Keratinocyte (primary cell): ENCODE results near the gene C1orf122. TPM values are rescaled to one million over a fixed set of nuclear protein-coding genes. Genes with fewer than 3 reads are reported as not detected.

Experiments used
- DNase-seq: peaks from one replicate; pipeline ENCODE4 v3.0.0-alpha.2; 2011; ENCODE audit warnings: low read depth, missing footprints, low spot score
- FAIRE-seq: peaks from 2 replicates; lab custom pipeline; 2011; peaks lifted over from hg19 to GRCh38; lab: Jason Lieb, UNC
- H2AFZ ChIP-seq: 2 replicates; pipeline ENCODE4 v1.6.0; 2012; ENCODE audit warnings: low read length, control low read depth, inconsistent platforms; ENCODE audit not compliant: control insufficient read depth
- H3K27ac ChIP-seq: 2 replicates; pipeline ENCODE4 v1.5.1; 2011; ENCODE audit warnings: low read length; ENCODE audit not compliant: control insufficient read depth, insufficient read depth
- H3K27me3 ChIP-seq: 3 replicates; pipeline ENCODE4 v1.6.0; 2011; ENCODE audit warnings: low read length; ENCODE audit not compliant: control insufficient read depth, insufficient read depth; ENCODE audit errors: extremely low read depth
- H3K36me3 ChIP-seq, 2 experiments: 2 replicates in 1 of 2; 3 replicates in 1 of 2; pipeline ENCODE4 v1.5.1; 2011; ENCODE audit warnings: low read length in 2 of 2, mild to moderate bottlenecking in 1 of 2; ENCODE audit not compliant: control insufficient read depth in 2 of 2, insufficient read depth in 2 of 2; ENCODE audit errors: extremely low read depth in 1 of 2
- H3K4me1 ChIP-seq: 3 replicates; pipeline ENCODE4 v1.5.1; 2011; ENCODE audit warnings: low read length; ENCODE audit not compliant: control insufficient read depth, insufficient read depth; ENCODE audit errors: extremely low read depth
- H3K4me2 ChIP-seq: 3 replicates; pipeline ENCODE4 v1.6.0; 2011; ENCODE audit warnings: low read depth, low read length; ENCODE audit not compliant: control insufficient read depth, insufficient read depth; ENCODE audit errors: extremely low read depth
- H3K4me3 ChIP-seq, 3 experiments: fragments of 200-600 bp in 1 of 3; sonication (generic) in 1 of 3; 2 replicates in 2 of 3; 3 replicates in 1 of 3; pipeline ENCODE4 v1.5.1; 2011 to 2016; ENCODE audit warnings: low read length in 3 of 3, mild to moderate bottlenecking in 3 of 3, control low read depth in 2 of 3, inconsistent platforms in 1 of 3, low read depth in 1 of 3, mixed read lengths in 1 of 3, mixed run types in 1 of 3, moderate library complexity in 1 of 3; ENCODE audit not compliant: control insufficient read depth in 2 of 3, insufficient read depth in 2 of 3; ENCODE audit errors: extremely low read depth in 1 of 3
- H3K79me2 ChIP-seq: 2 replicates; pipeline ENCODE4 v1.6.0; 2012; ENCODE audit warnings: low read length; ENCODE audit not compliant: control insufficient read depth, insufficient read depth
- H3K9ac ChIP-seq: 3 replicates; pipeline ENCODE4 v1.6.0; 2011; ENCODE audit warnings: low read length; ENCODE audit not compliant: control insufficient read depth, insufficient read depth; ENCODE audit errors: extremely low read depth
- H3K9me1 ChIP-seq: 3 replicates; pipeline ENCODE4 v1.6.0; 2011; ENCODE audit warnings: low read length; ENCODE audit not compliant: control insufficient read depth, insufficient read depth; ENCODE audit errors: extremely low read depth
- H3K9me3 ChIP-seq: 2 replicates; pipeline ENCODE4 v1.5.1; 2012; ENCODE audit warnings: low read depth, low read length; ENCODE audit not compliant: control insufficient read depth
- H4K20me1 ChIP-seq: 3 replicates; pipeline ENCODE4 v1.6.0; 2011; ENCODE audit warnings: low read length; ENCODE audit not compliant: control insufficient read depth, insufficient read depth; ENCODE audit errors: extremely low read depth
- EZH2 ChIP-seq: IDR thresholded peaks from one replicate; pipeline ENCODE4 v1.6.1; 2012; ENCODE audit warnings: inconsistent platforms, mild to moderate bottlenecking, low read length, moderate library complexity
- dilution Hi-C: fragments of 300-500 bp; cut with MboI; formaldehyde crosslinking; loops from one replicate; pipeline ENCODE4 v1.7.0; 2020; ENCODE audit warnings: low sequenced_read_pairs; ENCODE audit not compliant: extremely low pct_ligation_motif_present
- polyA plus RNA-seq, 5 experiments: library from polyadenylated mRNA; depleted of rRNA in 3 of 5; stranded (reverse) in 3 of 5; stranded (forward) in 1 of 5; unstranded in 1 of 5; fragments of >200 nt; gene quantifications; 1 replicate in 1 of 5; 2 replicates in 3 of 5; 3 replicates in 1 of 5; pipeline versions ENCODE4 v1.2.1 to v1.2.3, GENCODE V29; 2011 to 2012; ENCODE audit warnings: missing spikeins in 2 of 5, low read depth in 1 of 5, low replicate concordance in 1 of 5
- TF ChIP-seq, protein P1 (sequence below), 3 experiments: IDR thresholded peaks in 1 of 3; conservative IDR thresholded peaks in 1 of 3; optimal IDR thresholded peaks in 1 of 3; 2 replicates in 2 of 3; 3 replicates in 1 of 3; pipeline versions ENCODE3 to v1.5.1; 2011; ENCODE audit warnings: low read length in 3 of 3, mild to moderate bottlenecking in 3 of 3, moderate library complexity in 2 of 3, control low read depth in 1 of 3, inconsistent platforms in 1 of 3; ENCODE audit not compliant: insufficient read depth in 2 of 3; ENCODE audit errors: extremely low read depth in 1 of 3

Gene C1orf122
- polyA plus RNA-seq, 1 donor (not counting 4 experiments of a cell fraction or from before 2014, with no cell fraction given): 25.8 TPM

DNA sequence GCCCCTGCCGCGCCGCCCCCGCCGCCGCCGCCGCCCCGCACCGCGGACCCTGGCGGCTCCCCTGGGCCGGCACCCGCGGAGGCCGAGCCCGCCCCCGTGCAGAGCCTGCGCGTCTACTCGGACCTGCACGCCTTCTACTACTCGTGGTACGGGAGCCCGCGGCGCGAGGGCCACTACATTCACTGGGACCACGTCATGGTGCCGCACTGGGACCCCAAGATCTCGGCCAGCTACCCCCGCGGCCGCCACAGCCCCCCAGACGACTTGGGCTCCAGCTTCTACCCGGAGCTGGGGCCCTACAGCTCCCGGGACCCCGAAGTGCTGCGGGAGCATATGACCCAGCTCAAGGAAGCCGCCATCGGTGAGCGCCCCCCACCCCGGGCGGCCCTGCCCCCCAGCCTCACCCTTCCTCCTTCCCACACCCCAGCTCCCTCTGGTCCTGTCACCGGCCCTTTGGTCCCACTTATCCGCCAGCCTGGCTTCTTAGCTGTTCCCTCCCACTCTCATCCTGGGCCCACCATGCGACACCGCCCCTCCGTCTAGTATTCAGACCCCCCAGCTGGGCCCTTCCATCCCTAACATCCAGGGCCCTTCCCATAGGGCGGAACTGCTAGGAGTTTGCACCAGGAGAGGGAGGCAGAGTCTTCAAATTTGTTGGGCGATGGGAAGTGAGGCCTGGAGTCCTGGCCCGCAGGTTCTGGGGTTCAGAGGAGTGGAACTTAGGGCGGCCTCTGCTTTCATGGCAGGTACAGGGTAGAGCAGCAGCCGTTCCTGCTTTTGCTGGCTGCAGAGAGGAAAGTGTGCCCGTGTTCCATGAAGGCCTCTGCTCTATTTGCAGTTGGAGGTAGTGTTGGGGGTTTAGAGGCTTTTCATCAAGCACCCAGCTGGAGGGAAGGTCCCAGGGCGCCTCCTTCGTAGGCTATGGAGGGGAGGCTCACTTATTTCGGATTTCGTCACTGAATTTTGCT, 12.9 kb upstream of the C1orf122 start:
- H3K4me1 ChIP-seq: no peaks in the 10 kb centered on the region
- H3K9me3 ChIP-seq: no peaks in the 10 kb centered on the region
- dilution Hi-C loops: no loop called here
- no peak overlapping the region for H2AFZ ChIP-seq
- H3K79me2 ChIP-seq: no peaks in the 10 kb centered on the region
- H4K20me1 ChIP-seq: peaks cover 2% of the 10 kb centered on the region
- no peak for DNase-seq
- H3K9ac ChIP-seq: no peak overlapping the region
- no peaks in the 10 kb centered on the region for H3K36me3 ChIP-seq
- TF ChIP-seq, protein P1, sequence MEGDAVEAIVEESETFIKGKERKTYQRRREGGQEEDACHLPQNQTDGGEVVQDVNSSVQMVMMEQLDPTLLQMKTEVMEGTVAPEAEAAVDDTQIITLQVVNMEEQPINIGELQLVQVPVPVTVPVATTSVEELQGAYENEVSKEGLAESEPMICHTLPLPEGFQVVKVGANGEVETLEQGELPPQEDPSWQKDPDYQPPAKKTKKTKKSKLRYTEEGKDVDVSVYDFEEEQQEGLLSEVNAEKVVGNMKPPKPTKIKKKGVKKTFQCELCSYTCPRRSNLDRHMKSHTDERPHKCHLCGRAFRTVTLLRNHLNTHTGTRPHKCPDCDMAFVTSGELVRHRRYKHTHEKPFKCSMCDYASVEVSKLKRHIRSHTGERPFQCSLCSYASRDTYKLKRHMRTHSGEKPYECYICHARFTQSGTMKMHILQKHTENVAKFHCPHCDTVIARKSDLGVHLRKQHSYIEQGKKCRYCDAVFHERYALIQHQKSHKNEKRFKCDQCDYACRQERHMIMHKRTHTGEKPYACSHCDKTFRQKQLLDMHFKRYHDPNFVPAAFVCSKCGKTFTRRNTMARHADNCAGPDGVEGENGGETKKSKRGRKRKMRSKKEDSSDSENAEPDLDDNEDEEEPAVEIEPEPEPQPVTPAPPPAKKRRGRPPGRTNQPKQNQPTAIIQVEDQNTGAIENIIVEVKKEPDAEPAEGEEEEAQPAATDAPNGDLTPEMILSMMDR (optimal IDR thresholded peaks at IDR 0.05 in 1 of 3, IDR thresholded peaks at IDR 0.05 in 1 of 3, conservative IDR thresholded peaks at IDR 0.05 in 1 of 3; ENCODE audit: extremely low read depth in 1 of 3, insufficient read depth in 2 of 3, low read length in 3 of 3): no peak
- peak; percentile 21 for TF ChIP-seq EZH2
- no peak overlapping the region for H3K4me3 ChIP-seq
- peak overlapping the region; percentile 27 for H3K4me2 ChIP-seq
- no peak overlapping the region for H3K27ac ChIP-seq
- H3K9me1 ChIP-seq: no peaks in the 10 kb centered on the region
- peaks cover 25% of the 10 kb centered on the region for H3K27me3 ChIP-seq
- FAIRE-seq: no peak

DNA sequence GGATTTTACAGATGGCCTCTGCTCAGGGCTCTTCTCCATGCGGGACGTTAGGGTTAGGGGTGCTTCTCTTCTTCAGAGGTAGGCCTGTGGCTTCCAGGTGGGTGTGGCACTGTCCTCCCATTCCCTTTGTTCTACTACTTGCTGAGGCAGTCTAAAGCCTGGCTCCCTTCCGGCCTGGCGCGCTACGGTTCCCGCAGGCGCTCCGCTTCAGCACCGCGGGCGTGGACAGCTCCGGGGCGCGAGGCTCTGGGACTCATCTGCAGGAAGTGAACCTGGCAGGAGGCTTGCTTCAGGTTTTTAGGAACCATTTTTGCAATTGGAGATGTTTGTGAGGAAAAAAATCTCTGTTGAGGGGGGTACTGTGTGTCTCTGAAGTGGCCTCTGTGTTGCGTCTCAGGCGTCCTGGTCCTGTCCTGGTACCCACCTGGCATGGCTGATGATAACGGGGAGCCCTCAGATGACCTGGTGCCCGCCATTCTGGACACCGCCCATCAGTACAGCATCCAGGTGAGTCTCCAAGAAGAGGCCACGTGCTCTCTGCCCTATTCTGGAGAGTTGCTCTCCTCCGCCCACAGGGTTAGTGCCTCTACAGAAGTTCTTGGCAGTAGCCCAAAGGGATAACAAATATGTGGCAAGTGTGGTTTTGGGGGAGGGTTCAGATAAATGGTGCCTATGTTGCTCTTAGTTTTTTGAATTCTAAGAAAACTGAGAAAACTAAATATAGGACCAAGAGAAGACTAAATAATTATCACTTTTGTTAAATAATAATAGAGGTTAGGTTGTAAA, 12.1 kb upstream of the C1orf122 start:
- Histone ChIP-seq H3K36me3 (peaks cover 0 to 2% of the 10 kb centered on the region in 2 experiments), H3K27ac (no peak overlapping the region), H3K4me2 (no peak overlapping the region), H3K4me1 (no peaks in the 10 kb centered on the region), H3K79me2 (no peaks in the 10 kb centered on the region), H3K9ac (no peak overlapping the region), H3K9me1 (no peaks in the 10 kb centered on the region), H3K9me3 (no peaks in the 10 kb centered on the region), H3K4me3 (no peak overlapping the region), H2AFZ (no peak overlapping the region), H4K20me1 (peaks cover 2% of the 10 kb centered on the region), H3K27me3 (peaks cover 25% of the 10 kb centered on the region)
- dilution Hi-C loops: no loop called here
- DNase-seq: no peak
- FAIRE-seq: peak; percentile 79
- TF ChIP-seq, protein P1 (optimal IDR thresholded peaks at IDR 0.05 in 1 of 3, IDR thresholded peaks at IDR 0.05 in 1 of 3, conservative IDR thresholded peaks at IDR 0.05 in 1 of 3; ENCODE audit: extremely low read depth in 1 of 3, insufficient read depth in 2 of 3, low read length in 3 of 3): no peak
- peak; percentile 59 for TF ChIP-seq EZH2
